ENCODE results near the gene AHCYL1.

AHCYL1 gene

GRCh38 chr1:109996476-109996875, 11.9 kb downstream of the AHCYL1 start:
- peak; percentile 55 for DNase-seq (ENCODE audit: low read depth)
- no peak overlapping the region for H3K4me3 ChIP-seq (ENCODE audit: low read length)
- TF ChIP-seq, protein P1, sequence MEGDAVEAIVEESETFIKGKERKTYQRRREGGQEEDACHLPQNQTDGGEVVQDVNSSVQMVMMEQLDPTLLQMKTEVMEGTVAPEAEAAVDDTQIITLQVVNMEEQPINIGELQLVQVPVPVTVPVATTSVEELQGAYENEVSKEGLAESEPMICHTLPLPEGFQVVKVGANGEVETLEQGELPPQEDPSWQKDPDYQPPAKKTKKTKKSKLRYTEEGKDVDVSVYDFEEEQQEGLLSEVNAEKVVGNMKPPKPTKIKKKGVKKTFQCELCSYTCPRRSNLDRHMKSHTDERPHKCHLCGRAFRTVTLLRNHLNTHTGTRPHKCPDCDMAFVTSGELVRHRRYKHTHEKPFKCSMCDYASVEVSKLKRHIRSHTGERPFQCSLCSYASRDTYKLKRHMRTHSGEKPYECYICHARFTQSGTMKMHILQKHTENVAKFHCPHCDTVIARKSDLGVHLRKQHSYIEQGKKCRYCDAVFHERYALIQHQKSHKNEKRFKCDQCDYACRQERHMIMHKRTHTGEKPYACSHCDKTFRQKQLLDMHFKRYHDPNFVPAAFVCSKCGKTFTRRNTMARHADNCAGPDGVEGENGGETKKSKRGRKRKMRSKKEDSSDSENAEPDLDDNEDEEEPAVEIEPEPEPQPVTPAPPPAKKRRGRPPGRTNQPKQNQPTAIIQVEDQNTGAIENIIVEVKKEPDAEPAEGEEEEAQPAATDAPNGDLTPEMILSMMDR (conservative IDR thresholded peaks at IDR 0.05; ENCODE audit: low read length): no peak

- H3K4me3 ChIP-seq (ENCODE audit: low read length): no peak overlapping the region
- DNase-seq (ENCODE audit: low read depth): no peak
- TF ChIP-seq, protein P1 (conservative IDR thresholded peaks at IDR 0.05; ENCODE audit: low read length): no peak
Measured at GRCh38 chr1:109997204-109997866, 12.8 kb downstream of the AHCYL1 start.

DNA sequence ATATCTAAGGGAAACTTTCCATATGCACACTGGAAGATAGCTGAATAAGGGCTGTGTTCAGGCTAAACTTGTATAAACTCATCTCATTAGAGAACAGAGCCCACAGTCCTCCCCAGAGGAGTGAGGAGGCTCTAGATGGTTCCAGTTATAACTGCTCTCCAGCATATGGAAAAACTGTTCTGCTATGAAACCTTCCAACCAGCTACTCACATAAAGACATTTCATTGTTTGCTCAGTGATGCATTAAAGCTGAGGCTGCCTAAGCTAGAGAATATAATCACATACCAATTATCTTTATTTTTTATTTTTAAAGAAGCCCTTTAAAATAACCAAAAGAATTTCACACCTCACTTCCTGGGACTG, 13.3 kb downstream of the AHCYL1 start:
- TF ChIP-seq, protein P1 (conservative IDR thresholded peaks at IDR 0.05; ENCODE audit: low read length): no peak
- no peak for DNase-seq (ENCODE audit: low read depth)
- no peak overlapping the region for H3K4me3 ChIP-seq (ENCODE audit: low read length)

GRCh38 chr1:110002695-110003094, 18.1 kb downstream of the AHCYL1 start:
- no peak overlapping the region for H3K4me3 ChIP-seq (ENCODE audit: low read length)
- no peak for DNase-seq (ENCODE audit: low read depth)
- TF ChIP-seq, protein P1 (conservative IDR thresholded peaks at IDR 0.05; ENCODE audit: low read length): no peak

DNA sequence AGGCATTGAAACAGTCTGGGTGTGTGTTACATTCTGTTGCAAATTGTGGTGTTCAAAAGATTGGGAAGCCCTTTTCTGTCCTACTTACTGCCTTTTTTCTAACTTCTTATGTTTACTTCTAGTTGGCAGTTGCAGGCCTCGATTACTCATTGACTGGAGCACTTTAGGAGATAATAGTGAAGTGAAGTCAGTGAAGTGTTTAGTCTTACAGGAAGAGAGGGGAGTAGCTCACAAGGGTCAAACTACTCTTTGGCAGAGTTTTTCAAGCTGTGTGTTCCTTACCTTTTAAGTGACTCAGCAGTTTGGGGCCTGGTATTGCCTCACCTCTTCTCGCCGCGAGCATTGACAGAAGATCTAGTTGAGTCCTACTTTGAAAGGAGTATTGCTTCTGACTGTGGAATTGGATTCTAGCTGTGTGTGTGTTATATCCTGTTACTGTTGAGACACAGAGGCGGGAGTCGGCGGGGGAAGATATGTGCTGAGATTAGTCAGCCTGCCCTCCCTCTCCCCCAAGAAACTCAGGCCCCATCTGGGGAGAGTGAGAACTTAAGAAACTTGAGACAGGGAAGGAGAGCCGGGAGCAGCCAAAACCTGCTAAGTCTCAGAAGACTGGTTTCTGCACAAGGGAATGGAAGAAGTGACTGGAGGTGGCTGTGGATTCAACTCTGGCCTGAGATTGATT, 19.3 kb downstream of the AHCYL1 start:
- peak overlapping the region; percentile 33 for H3K4me3 ChIP-seq (ENCODE audit: low read length)

GRCh38 chr1:110004583-110004982, 20.0 kb downstream of the AHCYL1 start:
- peak overlapping the region; percentile 33 for H3K4me3 ChIP-seq (ENCODE audit: low read length)
- TF ChIP-seq, protein P1 (conservative IDR thresholded peaks at IDR 0.05; ENCODE audit: low read length): no peak
- no peak for DNase-seq (ENCODE audit: low read depth)

More for the DNA sequence above, 19.3 kb downstream of the AHCYL1 start:
- TF ChIP-seq, protein P1 (conservative IDR thresholded peaks at IDR 0.05; ENCODE audit: low read length): no peak
- peak; percentile 97 for DNase-seq (ENCODE audit: low read depth)

DNA sequence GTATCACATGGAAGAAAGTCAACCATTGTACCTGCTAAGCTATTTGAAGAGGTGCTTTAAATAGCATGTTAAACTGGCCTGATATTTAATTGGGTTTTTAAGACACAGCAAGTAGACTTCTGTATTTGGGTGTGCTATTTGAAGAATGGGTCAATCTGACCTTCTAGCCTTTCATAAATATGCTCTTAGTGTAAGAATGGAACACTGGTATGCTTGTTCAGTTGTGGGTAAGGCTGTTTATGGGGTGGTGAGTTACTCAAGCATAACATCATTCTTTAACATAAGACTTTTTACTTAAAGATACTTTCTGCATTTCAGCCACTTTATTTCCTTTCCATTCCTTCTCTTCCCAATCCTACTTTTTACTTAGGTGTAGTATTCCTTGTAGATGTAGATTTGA, 21.4 kb downstream of the AHCYL1 start:
- H3K4me3 ChIP-seq (ENCODE audit: low read length): no peak overlapping the region
- peak; percentile 61 for DNase-seq (ENCODE audit: low read depth)
- TF ChIP-seq, protein P1 (conservative IDR thresholded peaks at IDR 0.05; ENCODE audit: low read length): no peak

Measured in AG10803 (cell line).